Stimulated activated CD4-positive, alpha-beta T cell treated with anti-CD3 and anti-CD28 coated beads, Interleukin-4, amount 100 ng/mL, for 4 hours (primary cell): Measurements from ENCODE around the gene CSF2RB.

Experiments used
- DNase-seq, 2 experiments: peaks; one replicate each; pipeline ENCODE4 v3.0.0-alpha.2; 2020

The CSF2RB gene

GRCh38 chr22:36922711-36923110, 9.3 kb downstream of the CSF2RB start:
- no peak for DNase-seq

GRCh38 chr22:36923131-36923788, 9.8 kb downstream of the CSF2RB start:
- no peak for DNase-seq

GRCh38 chr22:36924151-36924698, 10.8 kb downstream of the CSF2RB start:
- DNase-seq, result no peak

GRCh38 chr22:36925388-36926290, 12.2 kb downstream of the CSF2RB start:
- DNase-seq, result no peak

GRCh38 chr22:36926309-36926708, 12.9 kb downstream of the CSF2RB start:
- DNase-seq, result no peak

GRCh38 chr22:36926721-36927435, 13.4 kb downstream of the CSF2RB start:
- no peak for DNase-seq

- no peak for DNase-seq
Observed at GRCh38 chr22:36927671-36928070, 14.2 kb downstream of the CSF2RB start.

- no peak for DNase-seq
Observed at GRCh38 chr22:36928196-36928595, 14.8 kb downstream of the CSF2RB start.

- no peak for DNase-seq
Observed at GRCh38 chr22:36928786-36929535, 15.5 kb downstream of the CSF2RB start.

- DNase-seq, result no peak
Observed at GRCh38 chr22:36929621-36930020, 16.2 kb downstream of the CSF2RB start.

GRCh38 chr22:36930041-36930935, 16.9 kb downstream of the CSF2RB start:
- DNase-seq, result no peak

GRCh38 chr22:36931446-36931845, 18.0 kb downstream of the CSF2RB start:
- no peak for DNase-seq

GRCh38 chr22:36933629-36934417, 20.4 kb downstream of the CSF2RB start:
- no peak for DNase-seq

- DNase-seq, result no peak
Observed at GRCh38 chr22:36934418-36935312, 21.2 kb downstream of the CSF2RB start.

- DNase-seq, result no peak
Observed at GRCh38 chr22:36935313-36935610, 21.8 kb downstream of the CSF2RB start.

GRCh38 chr22:36935694-36936093, 22.3 kb downstream of the CSF2RB start:
- no peak for DNase-seq

GRCh38 chr22:36936362-36937116, 23.1 kb downstream of the CSF2RB start:
- DNase-seq, result no peak

- no peak for DNase-seq
Observed at GRCh38 chr22:36937319-36938027, 24.0 kb downstream of the CSF2RB start.
